ENCODE results near the gene C8B. TPM values are rescaled to one million over a fixed set of nuclear protein-coding genes. Genes with fewer than 3 reads are reported as not detected.

Gene C8B
- total and polyA plus RNA-seq, 9 of the 15 experiments (the other 6 are each of a cell fraction or from before 2014, with no cell fraction given) = not detected

DNA sequence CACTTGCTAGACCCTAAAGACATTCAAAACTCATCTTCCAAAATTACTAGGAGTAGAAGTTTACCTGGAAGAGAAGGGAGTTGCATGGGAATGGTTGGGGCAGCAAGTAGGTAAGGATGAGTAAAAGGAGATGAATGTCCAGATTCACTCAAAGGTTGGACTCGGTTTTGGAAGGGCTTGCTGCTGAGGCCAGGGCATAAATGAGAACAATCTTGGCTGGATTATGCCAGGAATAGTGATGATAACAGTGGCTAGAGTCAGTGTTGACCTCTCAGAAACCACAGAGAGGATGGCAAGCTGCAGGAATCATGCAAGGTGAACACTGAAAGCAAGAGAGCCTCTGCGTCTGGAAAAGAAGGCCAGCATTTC is 67.8 kb downstream of the C8B start (continued):
- TF ChIP-seq, protein P1, sequence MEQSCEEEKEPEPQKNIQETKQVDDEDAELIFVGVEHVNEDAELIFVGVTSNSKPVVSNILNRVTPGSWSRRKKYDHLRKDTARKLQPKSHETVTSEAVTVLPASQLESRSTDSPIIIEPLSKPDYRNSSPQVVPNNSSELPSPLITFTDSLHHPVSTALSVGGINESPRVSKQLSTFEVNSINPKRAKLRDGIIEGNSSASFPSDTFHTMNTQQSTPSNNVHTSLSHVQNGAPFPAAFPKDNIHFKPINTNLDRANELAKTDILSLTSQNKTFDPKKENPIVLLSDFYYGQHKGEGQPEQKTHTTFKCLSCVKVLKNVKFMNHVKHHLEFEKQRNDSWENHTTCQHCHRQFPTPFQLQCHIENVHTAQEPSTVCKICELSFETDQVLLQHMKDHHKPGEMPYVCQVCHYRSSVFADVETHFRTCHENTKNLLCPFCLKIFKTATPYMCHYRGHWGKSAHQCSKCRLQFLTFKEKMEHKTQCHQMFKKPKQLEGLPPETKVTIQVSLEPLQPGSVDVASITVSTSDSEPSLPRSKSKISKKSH (CRISPR knock-in tag; IDR thresholded peaks at IDR 0.05) = no peak
- no peak for TF ChIP-seq ZNF239 (CRISPR knock-in tag; IDR thresholded peaks at IDR 0.05)
- no peak for TF ChIP-seq POLR3G (IDR thresholded peaks at IDR 0.05; ENCODE audit: extremely low read depth, insufficient read length, insufficient replicate concordance)
- no peak for TF ChIP-seq OTX1 (CRISPR knock-in tag; IDR thresholded peaks at IDR 0.05)
- TF ChIP-seq, protein P2, sequence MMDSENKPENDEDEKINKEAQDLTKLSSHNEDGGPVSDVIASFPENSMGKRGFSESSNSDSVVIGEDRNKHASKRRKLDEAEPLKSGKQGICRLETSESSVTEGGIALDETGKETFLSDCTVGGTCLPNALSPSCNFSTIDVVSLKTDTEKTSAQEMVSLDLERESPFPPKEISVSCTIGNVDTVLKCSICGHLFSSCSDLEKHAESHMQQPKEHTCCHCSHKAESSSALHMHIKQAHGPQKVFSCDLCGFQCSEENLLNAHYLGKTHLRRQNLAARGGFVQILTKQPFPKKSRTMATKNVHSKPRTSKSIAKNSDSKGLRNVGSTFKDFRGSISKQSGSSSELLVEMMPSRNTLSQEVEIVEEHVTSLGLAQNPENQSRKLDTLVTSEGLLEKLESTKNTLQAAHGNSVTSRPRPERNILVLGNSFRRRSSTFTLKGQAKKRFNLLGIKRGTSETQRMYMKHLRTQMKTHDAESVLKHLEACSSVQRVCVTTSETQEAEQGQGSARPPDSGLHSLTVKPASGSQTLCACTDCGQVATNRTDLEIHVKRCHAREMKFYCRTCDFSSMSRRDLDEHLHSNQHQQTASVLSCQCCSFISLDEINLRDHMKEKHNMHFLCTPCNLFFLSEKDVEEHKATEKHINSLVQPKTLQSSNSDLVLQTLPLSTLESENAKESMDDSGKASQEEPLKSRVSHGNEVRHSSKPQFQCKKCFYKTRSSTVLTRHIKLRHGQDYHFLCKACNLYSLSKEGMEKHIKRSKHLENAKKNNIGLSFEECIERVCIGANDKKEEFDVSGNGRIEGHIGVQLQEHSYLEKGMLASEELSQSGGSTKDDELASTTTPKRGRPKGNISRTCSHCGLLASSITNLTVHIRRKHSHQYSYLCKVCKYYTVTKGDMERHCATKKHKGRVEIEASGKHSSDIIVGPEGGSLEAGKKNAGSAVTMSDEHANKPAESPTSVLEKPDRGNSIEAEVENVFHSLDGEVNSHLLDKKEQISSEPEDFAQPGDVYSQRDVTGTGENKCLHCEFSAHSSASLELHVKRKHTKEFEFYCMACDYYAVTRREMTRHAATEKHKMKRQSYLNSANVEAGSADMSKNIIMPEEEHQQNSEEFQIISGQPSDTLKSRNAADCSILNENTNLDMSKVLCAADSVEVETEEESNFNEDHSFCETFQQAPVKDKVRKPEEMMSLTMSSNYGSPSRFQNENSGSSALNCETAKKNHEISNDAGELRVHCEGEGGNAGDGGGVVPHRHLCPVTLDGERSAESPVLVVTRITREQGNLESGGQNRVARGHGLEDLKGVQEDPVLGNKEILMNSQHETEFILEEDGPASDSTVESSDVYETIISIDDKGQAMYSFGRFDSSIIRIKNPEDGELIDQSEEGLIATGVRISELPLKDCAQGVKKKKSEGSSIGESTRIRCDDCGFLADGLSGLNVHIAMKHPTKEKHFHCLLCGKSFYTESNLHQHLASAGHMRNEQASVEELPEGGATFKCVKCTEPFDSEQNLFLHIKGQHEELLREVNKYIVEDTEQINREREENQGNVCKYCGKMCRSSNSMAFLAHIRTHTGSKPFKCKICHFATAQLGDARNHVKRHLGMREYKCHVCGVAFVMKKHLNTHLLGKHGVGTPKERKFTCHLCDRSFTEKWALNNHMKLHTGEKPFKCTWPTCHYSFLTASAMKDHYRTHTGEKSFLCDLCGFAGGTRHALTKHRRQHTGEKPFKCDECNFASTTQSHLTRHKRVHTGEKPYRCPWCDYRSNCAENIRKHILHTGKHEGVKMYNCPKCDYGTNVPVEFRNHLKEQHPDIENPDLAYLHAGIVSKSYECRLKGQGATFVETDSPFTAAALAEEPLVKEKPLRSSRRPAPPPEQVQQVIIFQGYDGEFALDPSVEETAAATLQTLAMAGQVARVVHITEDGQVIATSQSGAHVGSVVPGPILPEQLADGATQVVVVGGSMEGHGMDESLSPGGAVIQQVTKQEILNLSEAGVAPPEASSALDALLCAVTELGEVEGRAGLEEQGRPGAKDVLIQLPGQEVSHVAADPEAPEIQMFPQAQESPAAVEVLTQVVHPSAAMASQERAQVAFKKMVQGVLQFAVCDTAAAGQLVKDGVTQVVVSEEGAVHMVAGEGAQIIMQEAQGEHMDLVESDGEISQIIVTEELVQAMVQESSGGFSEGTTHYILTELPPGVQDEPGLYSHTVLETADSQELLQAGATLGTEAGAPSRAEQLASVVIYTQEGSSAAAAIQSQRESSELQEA (IDR thresholded peaks at IDR 0.05; ENCODE audit: low read depth) = no peak
- TF ChIP-seq CHD1 (IDR thresholded peaks at IDR 0.05; ENCODE audit: low read length) = no peak
- no peak for TF ChIP-seq GTF2F1 (IDR thresholded peaks at IDR 0.05; ENCODE audit: low read depth, low read length)
- TF ChIP-seq TAF15 (IDR thresholded peaks at IDR 0.05; ENCODE audit: low read depth, low read length) = no peak
- no peak for TF ChIP-seq XRCC5 (IDR thresholded peaks at IDR 0.05; ENCODE audit: low read depth, low read length)
- TF ChIP-seq NCOA2 (IDR thresholded peaks at IDR 0.05; ENCODE audit: partially characterized antibody in 2 of 2) = no peak
- no peak for TF ChIP-seq PCBP2 (IDR thresholded peaks at IDR 0.05; ENCODE audit: low read depth, low read length, poor library complexity, severe bottlenecking)
- no peak for TF ChIP-seq ZNF507 (tag; conservative IDR thresholded peaks at IDR 0.05)
- no peak for TF ChIP-seq CC2D1A (IDR thresholded peaks at IDR 0.05)
